Sigmoid colon (tissue), 7 donors: ENCODE results near the gene CHD3. TPM values are rescaled to one million over a fixed set of nuclear protein-coding genes. Genes with fewer than 3 reads are reported as not detected.

Experiments used
- DNase-seq: peaks from one replicate; pipeline ENCODE4 v3.0.0-alpha.2; 2019
- H3K27ac ChIP-seq, 4 donors: fragments of 200-600 bp; sonication (generic); one replicate each; pipeline ENCODE4 v1.5.1; 2016 to 2019; ENCODE audit warnings: mild to moderate bottlenecking in 1 of 4
- H3K27me3 ChIP-seq, 3 donors: fragments of 200-600 bp; sonication (generic); one replicate each; pipeline ENCODE4 v1.5.1; 2019; ENCODE audit warnings: mild to moderate bottlenecking in 1 of 3
- H3K36me3 ChIP-seq, 4 donors: fragments of 200-600 bp; sonication (generic); one replicate each; pipeline ENCODE4 v1.5.1; 2016 to 2019
- H3K4me1 ChIP-seq, 4 donors: fragments of 200-600 bp; sonication (generic); one replicate each; pipeline ENCODE4 v1.5.1; 2017 to 2019
- H3K4me3 ChIP-seq, 4 donors: fragments of 200-600 bp; sonication (generic); one replicate each; pipeline ENCODE4 v1.5.1; 2017 to 2019; ENCODE audit warnings: mild to moderate bottlenecking in 2 of 4, moderate library complexity in 1 of 4
- H3K9me3 ChIP-seq, 4 donors: fragments of 200-600 bp in 3 of 4; sonication (generic) in 3 of 4; one replicate each; pipeline versions ENCODE4 v1.5.1 to v1.6.1; 2013 to 2019
- EP300 ChIP-seq, 4 donors: sonication (generic); formaldehyde crosslinking; IDR thresholded peaks; one replicate each; pipeline ENCODE4 v1.6.1; 2017; ENCODE audit warnings: antibody characterized with exemption in 4 of 4
- POLR2A ChIP-seq, 2 donors: fragments of 450-650 bp; IDR thresholded peaks; one replicate each; pipeline ENCODE4 v1.6.1; 2016; ENCODE audit warnings: antibody characterized with exemption in 2 of 2, mild to moderate bottlenecking in 2 of 2, moderate library complexity in 2 of 2
- POLR2AphosphoS5 ChIP-seq, 4 donors: sonication (generic); formaldehyde crosslinking; IDR thresholded peaks; one replicate each; pipeline ENCODE4 v1.6.1; 2017; ENCODE audit warnings: antibody characterized with exemption in 4 of 4
- WGBS, 2 donors: extraction: QIAGEN DNeasy Blood & Tissue Kit; methylation state at CpG; one replicate each; pipeline ENCODE4 v1.1.7; 2013; 5-methylcytosine and 5-hydroxymethylcytosine counted together
- intact Hi-C: fragments of 100-400 bp; cut with DNase I; formaldehyde crosslinking; loops from one replicate; pipeline ENCODE4 v1.15.1; 2023
- polyA plus RNA-seq, 3 donors: library from polyadenylated mRNA; stranded (reverse); fragments of 200-250 nt; gene quantifications; one replicate each; pipeline ENCODE4 v1.2.3, GENCODE V29; 2013
- total RNA-seq, 4 donors: library from RNA; depleted of rRNA; stranded (reverse); fragments of >200 nt; gene quantifications; one replicate each; pipeline ENCODE4 v1.1.0, GENCODE V29; 2016
- TF ChIP-seq, protein P1 (sequence below), 4 experiments: fragments of 450-650 bp in 3 of 4; fragments of 200-600 bp in 1 of 4; IDR thresholded peaks; one replicate each; pipeline ENCODE4 v1.5.1; 2016 to 2019; ENCODE audit warnings: antibody characterized with exemption in 4 of 4, mild to moderate bottlenecking in 3 of 4, moderate library complexity in 2 of 4
- donor health status: healthy with polysubstance abuse.
- donor health status: Bipolar disorder and iron deficiency.
- donor health status: healthy.

The CHD3 gene
- total and polyA plus RNA-seq, 7 donors, result 33.8 to 147 (median 97.2) TPM

DNA sequence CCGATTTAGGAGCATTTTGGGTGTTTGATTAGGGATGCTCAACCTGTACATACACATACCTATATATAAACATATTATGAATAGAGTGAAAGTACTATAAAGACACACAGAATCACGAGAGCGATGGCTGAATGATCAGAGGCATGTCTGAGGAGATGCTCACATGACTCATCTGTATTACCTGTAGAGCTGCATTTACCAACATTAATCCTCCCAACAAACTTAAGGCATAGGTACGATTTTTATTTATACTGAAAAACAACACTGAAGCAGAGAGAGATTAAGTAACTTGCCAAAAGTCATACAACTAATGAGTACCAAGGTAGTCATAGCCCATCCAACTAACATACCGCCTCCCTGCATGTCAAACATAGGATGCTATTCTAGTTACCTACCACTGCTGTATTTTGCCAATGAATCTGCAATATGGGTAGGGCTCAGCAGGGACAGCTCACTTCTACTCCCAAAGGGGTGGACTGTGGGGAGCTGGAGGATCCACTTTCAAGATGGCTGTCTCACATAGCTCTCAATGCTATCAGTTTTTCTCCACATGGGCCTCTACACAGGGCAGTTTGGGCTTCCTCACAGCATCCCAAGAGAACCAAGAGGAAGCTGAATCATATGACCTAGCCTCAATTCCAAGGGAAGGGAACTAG, 23.5 kb upstream of the CHD3 start:
- intact Hi-C loops, result loop anchor here (2.0 to 5.0 kb wide), 2 partner anchors 16 to 192 kb away; no protein-coding TSS in a partner anchor
- TF ChIP-seq, protein P1, sequence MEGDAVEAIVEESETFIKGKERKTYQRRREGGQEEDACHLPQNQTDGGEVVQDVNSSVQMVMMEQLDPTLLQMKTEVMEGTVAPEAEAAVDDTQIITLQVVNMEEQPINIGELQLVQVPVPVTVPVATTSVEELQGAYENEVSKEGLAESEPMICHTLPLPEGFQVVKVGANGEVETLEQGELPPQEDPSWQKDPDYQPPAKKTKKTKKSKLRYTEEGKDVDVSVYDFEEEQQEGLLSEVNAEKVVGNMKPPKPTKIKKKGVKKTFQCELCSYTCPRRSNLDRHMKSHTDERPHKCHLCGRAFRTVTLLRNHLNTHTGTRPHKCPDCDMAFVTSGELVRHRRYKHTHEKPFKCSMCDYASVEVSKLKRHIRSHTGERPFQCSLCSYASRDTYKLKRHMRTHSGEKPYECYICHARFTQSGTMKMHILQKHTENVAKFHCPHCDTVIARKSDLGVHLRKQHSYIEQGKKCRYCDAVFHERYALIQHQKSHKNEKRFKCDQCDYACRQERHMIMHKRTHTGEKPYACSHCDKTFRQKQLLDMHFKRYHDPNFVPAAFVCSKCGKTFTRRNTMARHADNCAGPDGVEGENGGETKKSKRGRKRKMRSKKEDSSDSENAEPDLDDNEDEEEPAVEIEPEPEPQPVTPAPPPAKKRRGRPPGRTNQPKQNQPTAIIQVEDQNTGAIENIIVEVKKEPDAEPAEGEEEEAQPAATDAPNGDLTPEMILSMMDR (IDR thresholded peaks at IDR 0.05), result no peak
- no peak for TF ChIP-seq POLR2A (IDR thresholded peaks at IDR 0.05)

DNA sequence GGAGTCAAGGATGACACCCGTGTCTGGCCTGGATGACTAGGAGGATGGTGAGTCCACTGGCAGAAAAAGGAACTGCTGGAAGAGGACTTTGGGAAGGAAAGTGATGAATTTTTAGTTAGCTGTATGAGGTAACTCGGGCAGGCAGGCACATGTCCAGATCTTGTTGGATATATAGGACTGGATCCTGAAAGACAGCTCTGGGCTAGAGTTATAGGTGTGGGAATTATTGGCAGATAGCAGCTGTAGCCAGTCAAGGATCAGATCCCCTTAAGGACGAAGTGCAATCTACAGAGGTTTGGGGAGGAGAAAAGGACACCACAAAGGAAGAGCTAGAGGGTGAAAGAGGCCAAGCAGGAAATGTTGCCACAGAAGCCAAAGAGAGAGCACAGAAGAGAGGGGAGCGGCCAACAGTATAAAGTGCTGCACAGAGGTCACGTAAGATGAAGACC, 20.7 kb upstream of the CHD3 start:
- H3K27ac ChIP-seq, result no peak overlapping the region
- intact Hi-C loops, result no loop called here
- TF ChIP-seq, protein P1 (IDR thresholded peaks at IDR 0.05), result no peak
- TF ChIP-seq EP300 (IDR thresholded peaks at IDR 0.05) (no peak), POLR2A (IDR thresholded peaks at IDR 0.05) (no peak), POLR2AphosphoS5 (IDR thresholded peaks at IDR 0.05) (no peak)
- no peak for DNase-seq
- WGBS, 2 donors, result 40 to 41% methylated on average over 5 of the region's 5 CpGs
- H3K36me3 ChIP-seq, result no peaks in the 10 kb centered on the region
- H3K9me3 ChIP-seq, result no peaks in the 10 kb centered on the region
- peaks cover 0 to 4% (median 0%) of the 10 kb centered on the region in 4 donors for H3K4me1 ChIP-seq
- H3K4me3 ChIP-seq, result no peak overlapping the region
- H3K27me3 ChIP-seq, result no peaks in the 10 kb centered on the region

More for the DNA sequence above, 23.5 kb upstream of the CHD3 start:
- H3K27me3 ChIP-seq, result no peaks in the 10 kb centered on the region
- no peak overlapping the region for H3K27ac ChIP-seq
- 94 to 95% methylated on average over 5 of the region's 5 CpGs for WGBS, 2 donors
- no peak for DNase-seq
- peaks cover 0 to 7% (median 0%) of the 10 kb centered on the region in 4 donors for H3K4me1 ChIP-seq
- no peak overlapping the region for H3K4me3 ChIP-seq
- no peaks in the 10 kb centered on the region for H3K9me3 ChIP-seq
- peaks cover 0 to 13% (median 0%) of the 10 kb centered on the region in 4 donors for H3K36me3 ChIP-seq

DNA sequence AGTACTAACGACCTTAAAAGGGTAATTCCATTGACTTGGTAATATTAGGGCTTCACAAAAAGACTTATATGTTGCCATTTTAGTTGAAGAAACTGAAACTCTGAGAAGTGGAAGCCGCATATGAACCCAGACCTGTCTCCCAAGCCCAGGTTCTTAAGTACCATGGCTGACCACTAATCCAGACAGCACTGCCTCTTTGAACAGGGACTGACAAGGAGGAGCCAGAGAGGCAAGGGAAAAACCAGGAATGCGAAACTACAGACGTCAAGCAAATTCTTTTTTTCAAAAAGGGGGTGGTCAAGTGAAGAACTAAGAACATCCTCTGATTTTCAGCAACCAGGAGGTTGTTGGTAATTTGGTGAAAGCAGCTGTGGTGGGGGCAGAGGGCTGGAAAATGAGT, 15.5 kb upstream of the CHD3 start:
- Histone ChIP-seq H3K4me3 (no peak overlapping the region), H3K36me3 (peaks cover 0 to 7% (median 0%) of the 10 kb centered on the region in 4 donors), H3K4me1 (no peaks in the 10 kb centered on the region), H3K27ac (no peak overlapping the region), H3K27me3 (no peaks in the 10 kb centered on the region), H3K9me3 (no peaks in the 10 kb centered on the region)
- 79 to 80% methylated on average over 4 of the region's 4 CpGs for whole genome bisulfite sequencing, 2 donors
- intact Hi-C loops, result loop anchor here (5.0 kb wide), 1 partner anchor 239 kb away; no protein-coding TSS in a partner anchor
- TF ChIP-seq POLR2AphosphoS5 (IDR thresholded peaks at IDR 0.05) (no peak), EP300 (IDR thresholded peaks at IDR 0.05) (no peak), POLR2A (IDR thresholded peaks at IDR 0.05) (no peak)
- TF ChIP-seq, protein P1 (IDR thresholded peaks at IDR 0.05), result no peak
- DNase-seq, result no peak

DNA sequence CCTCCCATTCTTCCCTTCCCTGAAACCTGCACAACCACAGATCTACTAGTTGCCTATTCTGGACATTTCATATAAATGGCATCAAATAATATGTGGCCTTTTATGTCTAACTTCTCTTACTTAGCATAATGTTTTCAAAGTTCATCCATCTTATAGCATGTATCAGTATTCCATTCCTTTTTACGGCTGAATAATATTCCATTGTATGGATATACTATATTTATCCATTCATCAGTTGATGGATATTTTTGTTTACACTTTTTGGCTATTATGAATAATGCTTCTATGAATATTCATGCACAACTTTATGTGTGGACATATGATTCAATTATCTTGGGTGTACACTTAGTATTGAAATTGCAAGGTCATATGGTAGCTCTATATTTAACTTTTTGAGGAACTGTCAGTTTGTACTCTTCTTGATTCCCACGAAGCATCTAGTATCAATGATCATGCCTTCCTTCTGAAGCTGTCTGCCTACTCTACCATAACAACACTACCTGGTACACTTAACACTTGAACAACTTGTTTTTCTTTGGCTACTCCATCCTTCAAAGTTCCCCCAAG, 12.7 kb upstream of the CHD3 start:
- H3K27me3 ChIP-seq, result no peaks in the 10 kb centered on the region
- DNase-seq, result no peak
- H3K27ac ChIP-seq, result no peak overlapping the region
- WGBS, 2 donors, result 80 to 91% methylated on average over 2 of the region's 2 CpGs
- peaks cover 0 to 9% (median 0%) of the 10 kb centered on the region in 4 donors for H3K4me1 ChIP-seq
- H3K9me3 ChIP-seq, result no peaks in the 10 kb centered on the region
- TF ChIP-seq, protein P1 (IDR thresholded peaks at IDR 0.05), result no peak
- no peak for TF ChIP-seq EP300 (IDR thresholded peaks at IDR 0.05)
- TF ChIP-seq POLR2A (IDR thresholded peaks at IDR 0.05), result no peak
- TF ChIP-seq POLR2AphosphoS5 (IDR thresholded peaks at IDR 0.05), result no peak
- peaks cover 0 to 16% (median 0%) of the 10 kb centered on the region in 4 donors for H3K36me3 ChIP-seq
- no peak overlapping the region for H3K4me3 ChIP-seq
- intact Hi-C loops, result no loop called here
